ENCODE data around the gene MMP17.

- TF ChIP-seq EP300 (IDR thresholded peaks at IDR 0.05) (no peak), POLR2A (IDR thresholded peaks at IDR 0.05) (no peak)
Observed at GRCh38 chr12:131816495-131816894, 11.7 kb upstream of the MMP17 start.
